Smooth muscle cell of bladder (primary cell): ENCODE data around the gene KIF3A. TPM values are rescaled to one million over a fixed set of nuclear protein-coding genes. Genes with fewer than 3 reads are reported as not detected.

Experiments used
- total RNA-seq: library from RNA; depleted of rRNA; stranded (reverse); fragments of >200 nt; gene quantifications from 2 replicates; pipeline ENCODE4 v1.2.3, GENCODE V29; 2014

KIF3A gene
- total RNA-seq = 7.1 and 9.3 TPM in 2 replicates

GRCh38 chr5:132736853-132737833 is at the start of gene KIF3A:
KIF3A (minus strand) TSS chr5:132737546; CDS start chr5:132737419, 127 bp downstream.

DNA sequence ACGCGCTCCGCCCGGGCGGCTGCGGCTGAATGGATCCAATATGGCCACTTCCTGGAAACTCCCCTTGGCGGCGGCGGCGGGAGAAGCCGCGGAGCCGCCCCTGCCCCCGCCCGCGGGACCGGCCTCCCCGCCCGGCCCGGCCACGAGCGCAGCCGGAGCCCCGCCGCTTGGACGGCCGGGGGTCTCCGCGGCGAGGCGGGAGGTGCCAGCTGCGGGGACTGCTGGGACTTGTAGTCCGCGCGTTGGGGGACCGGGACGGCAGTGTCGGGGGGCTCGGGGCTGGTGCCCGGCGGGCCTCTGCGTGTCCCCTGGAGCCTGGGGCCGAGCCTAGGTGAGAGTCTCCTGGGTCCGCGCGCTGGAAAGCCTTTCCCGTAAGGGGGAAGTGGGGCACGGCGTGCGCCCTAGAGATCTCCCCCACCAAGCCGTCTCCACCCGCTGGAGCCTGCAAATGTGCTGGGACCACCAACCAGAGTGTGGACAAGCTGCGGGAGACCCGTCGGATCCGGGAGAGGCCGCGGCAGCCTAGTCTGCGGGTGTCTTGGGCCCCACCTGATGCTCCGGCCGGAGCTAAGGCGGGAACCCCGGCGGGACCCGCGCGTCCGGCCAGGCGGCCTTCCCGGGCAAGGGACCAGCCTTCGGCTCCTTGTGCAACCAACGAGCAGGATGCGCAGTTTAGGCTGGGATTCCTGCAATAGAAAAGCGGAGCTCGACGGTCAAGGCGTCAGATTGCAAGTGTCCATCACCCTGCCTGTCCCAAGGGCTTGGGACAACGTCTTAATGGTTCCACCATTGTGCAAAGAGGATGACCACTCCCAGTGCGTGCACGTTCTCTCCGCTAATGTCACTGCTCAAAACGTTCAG is 40.1 kb upstream of the KIF3A start, which contains the start of gene SEPTIN8:
SEPTIN8 (minus strand) TSS at position 31 of the 861 bp plus-strand sequence. CDS start 102 bp downstream, outside the sequence.

DNA sequence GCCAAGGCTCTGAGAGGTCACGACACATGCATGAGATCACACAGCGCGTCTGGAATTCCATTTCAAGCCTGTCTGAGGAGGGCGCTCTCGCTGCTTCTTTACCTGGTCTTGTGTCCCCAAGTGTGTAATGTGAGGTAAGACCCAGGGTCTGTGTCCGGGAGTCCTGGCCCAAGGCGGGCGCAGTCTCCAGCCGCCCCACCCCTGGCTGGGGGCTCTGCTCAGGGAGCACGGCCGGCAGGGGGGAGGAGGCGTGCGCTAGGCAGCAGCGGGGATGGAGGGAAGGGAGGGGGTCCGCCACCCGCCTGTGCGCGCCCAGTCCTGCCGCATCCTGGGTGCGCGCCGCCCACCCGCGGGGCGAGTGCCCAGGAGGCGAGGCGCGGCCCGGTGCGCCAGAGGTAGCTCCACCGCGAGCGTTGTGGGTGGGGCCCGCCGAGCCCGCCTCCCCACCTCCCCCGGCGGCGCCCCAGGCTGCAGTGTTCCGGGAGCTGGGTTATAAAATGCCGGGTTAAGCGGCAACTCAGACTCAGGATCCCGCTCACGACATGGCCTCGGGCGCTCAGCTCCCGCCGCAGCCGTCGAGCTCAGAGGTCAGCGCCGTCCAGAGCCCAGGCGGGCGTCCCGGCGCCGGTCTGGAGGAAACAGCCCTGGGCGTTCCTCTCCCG is 9.7 kb upstream of the KIF3A start, which contains the start of gene CCNI2:
CCNI2 (plus strand) TSS at position 473 of the 662 bp plus-strand sequence; CDS start at position 543, 70 bp downstream.

GRCh38 chr5:132673939-132674630 is 63.3 kb downstream of the KIF3A start, which contains the start of gene IL4:
IL4 (plus strand) TSS chr5:132673989; CDS start chr5:132674051, 62 bp downstream.

DNA sequence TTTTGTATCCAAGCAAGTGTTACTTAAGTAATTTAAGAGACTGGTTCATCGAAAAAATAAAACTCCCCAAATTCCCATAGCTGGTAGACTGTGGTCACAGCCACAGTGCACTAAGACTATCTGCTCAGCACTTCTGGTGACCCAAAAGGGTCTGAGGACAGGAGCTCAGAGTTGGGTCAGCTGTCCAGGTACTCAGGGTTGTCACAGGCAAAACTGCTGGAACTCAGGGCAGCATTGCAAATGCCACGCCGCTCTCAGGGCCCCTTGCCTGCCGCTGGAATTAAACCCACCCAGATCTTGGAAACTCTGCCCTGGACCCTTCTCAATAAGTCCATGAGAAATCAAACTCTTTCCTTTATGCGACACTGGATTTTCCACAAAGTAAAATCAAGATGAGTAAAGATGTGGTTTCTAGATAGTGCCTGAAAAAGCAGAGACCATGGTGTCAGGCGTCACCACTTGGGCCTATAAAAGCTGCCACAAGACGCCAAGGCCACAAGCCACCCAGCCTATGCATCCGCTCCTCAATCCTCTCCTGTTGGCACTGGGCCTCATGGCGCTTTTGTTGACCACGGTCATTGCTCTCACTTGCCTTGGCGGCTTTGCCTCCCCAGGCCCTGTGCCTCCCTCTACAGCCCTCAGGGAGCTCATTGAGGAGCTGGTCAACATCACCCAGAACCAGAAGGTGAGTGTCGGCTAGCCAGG is 79.5 kb downstream of the KIF3A start, which contains the start of gene IL13:
IL13 (plus strand) TSS at position 498 of the 705 bp plus-strand sequence; CDS start at position 512, 14 bp downstream.

Other genes with a start within 250 kb of the KIF3A start
- 12.3 and 13.8 TPM in 2 replicates for gene IRF1, start 246.8 kb downstream of the KIF3A start, total RNA-seq
- gene IL5, start 194.0 kb downstream of the KIF3A start, total RNA-seq = not detected in 2 replicates
- 26.5 and 31.0 TPM in 2 replicates for gene RAD50, start 180.6 kb downstream of the KIF3A start, total RNA-seq
- not detected in 2 replicates for gene IL13, start 79.4 kb downstream of the KIF3A start, total RNA-seq
- gene IL4, start 63.6 kb downstream of the KIF3A start, total RNA-seq = not detected in 2 replicates
- gene CCNI2, start 9.9 kb upstream of the KIF3A start, total RNA-seq = not detected in 2 replicates
- gene SEPTIN8, start 39.7 kb upstream of the KIF3A start, total RNA-seq = 44.2 and 50.6 TPM in 2 replicates
- not detected in 2 replicates for gene SOWAHA, start 75.8 kb upstream of the KIF3A start, total RNA-seq
- 2.5 and 2.6 TPM in 2 replicates for gene SHROOM1, start 93.1 kb upstream of the KIF3A start, total RNA-seq
- gene GDF9, start 128.9 kb upstream of the KIF3A start, total RNA-seq = 0.09 and 0.28 TPM in 2 replicates
- gene UQCRQ, start 129.1 kb upstream of the KIF3A start, total RNA-seq = 147 and 188 TPM in 2 replicates
- 0.14 and 0.37 TPM in 2 replicates for gene LEAP2, start 136.1 kb upstream of the KIF3A start, total RNA-seq
- gene AFF4, start 226.1 kb upstream of the KIF3A start, total RNA-seq = 27.7 and 30.8 TPM in 2 replicates